B cell (primary cell): ENCODE results near the gene ST6GALNAC3.

Experiments
- EZH2 ChIP-seq: IDR thresholded peaks from 2 replicates; pipeline ENCODE4 v1.6.1; 2012; ENCODE audit warnings: borderline replicate concordance, low read depth, mild to moderate bottlenecking, moderate library complexity, low read length; ENCODE audit not compliant: insufficient read depth, poor library complexity, severe bottlenecking
- TF ChIP-seq, protein P1 (sequence below): fragments of 200-600 bp; IDR thresholded peaks from one replicate; pipeline ENCODE4 v1.8.0; 2022; ENCODE audit warnings: antibody characterized with exemption, mild to moderate bottlenecking

DNA sequence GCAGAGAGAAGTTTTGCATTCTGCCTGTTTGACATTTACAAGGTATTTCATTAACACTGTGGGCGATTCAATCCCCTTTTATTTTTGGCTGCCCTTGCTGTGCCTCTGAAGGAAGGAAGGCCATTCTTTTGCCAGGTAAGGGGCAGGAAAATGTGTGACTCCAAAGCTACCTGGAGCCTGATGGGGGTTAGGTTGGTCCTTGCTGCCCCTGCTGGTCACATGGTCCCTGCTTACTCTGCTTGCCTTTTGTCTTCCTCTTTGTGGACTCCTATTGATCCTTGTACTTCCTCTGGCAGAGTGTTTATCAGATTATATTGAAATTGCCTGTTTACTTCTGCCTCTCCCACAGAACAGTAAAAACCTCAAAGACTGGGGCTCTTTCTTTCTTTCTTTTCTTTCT lies 65.7 kb downstream of the ST6GALNAC3 start:
- TF ChIP-seq, protein P1, sequence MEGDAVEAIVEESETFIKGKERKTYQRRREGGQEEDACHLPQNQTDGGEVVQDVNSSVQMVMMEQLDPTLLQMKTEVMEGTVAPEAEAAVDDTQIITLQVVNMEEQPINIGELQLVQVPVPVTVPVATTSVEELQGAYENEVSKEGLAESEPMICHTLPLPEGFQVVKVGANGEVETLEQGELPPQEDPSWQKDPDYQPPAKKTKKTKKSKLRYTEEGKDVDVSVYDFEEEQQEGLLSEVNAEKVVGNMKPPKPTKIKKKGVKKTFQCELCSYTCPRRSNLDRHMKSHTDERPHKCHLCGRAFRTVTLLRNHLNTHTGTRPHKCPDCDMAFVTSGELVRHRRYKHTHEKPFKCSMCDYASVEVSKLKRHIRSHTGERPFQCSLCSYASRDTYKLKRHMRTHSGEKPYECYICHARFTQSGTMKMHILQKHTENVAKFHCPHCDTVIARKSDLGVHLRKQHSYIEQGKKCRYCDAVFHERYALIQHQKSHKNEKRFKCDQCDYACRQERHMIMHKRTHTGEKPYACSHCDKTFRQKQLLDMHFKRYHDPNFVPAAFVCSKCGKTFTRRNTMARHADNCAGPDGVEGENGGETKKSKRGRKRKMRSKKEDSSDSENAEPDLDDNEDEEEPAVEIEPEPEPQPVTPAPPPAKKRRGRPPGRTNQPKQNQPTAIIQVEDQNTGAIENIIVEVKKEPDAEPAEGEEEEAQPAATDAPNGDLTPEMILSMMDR: no peak
- no peak for TF ChIP-seq EZH2
